ENCODE data around the gene ZNF792. TPM values are rescaled to one million over a fixed set of nuclear protein-coding genes. Genes with fewer than 3 reads are reported as not detected.

Gene ZNF792
- total RNA-seq, 1 donor from 2014 or later = 7.8 TPM

DNA sequence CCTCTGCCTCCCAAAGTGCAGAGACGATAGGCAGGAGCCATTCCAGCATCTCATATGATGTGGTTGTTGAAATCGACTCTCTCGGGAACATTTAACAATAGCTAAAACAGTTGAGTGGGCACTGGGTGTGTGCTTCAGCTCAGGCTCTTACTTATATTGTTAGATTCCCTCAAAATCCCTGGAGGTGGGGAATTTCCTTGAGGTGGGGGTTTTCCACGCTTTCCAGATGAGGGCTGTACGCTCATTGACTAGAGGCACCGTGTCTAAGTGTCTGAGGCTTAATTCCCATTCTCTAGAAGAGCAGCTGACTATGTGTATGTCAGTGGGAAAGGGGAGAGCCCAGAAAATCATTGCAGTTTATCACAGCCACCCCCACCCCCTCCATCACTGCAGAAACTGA is 25.3 kb upstream of the ZNF792 start:
- Histone ChIP-seq H3K27ac (ENCODE audit: low read depth, low read length) (no peak overlapping the region), H3K9me3 (ENCODE audit: control insufficient read depth in 3 of 3, low read length in 3 of 3) (no peaks in the 10 kb centered on the region), H3K27me3 (ENCODE audit: control insufficient read depth in 3 of 3, insufficient read depth in 3 of 3, low read length in 3 of 3) (no peaks in the 10 kb centered on the region), H3K4me1 (ENCODE audit: control insufficient read depth in 3 of 3, insufficient read depth in 3 of 3, low read length in 3 of 3) (peaks cover 12 to 14% (median 13%) of the 10 kb centered on the region in 3 donors), H3K4me3 (ENCODE audit: low read length in 3 of 3) (no peak overlapping the region), H3K9ac (ENCODE audit: low read depth in 1 of 3, low read length in 3 of 3) (no peak overlapping the region), H3K36me3 (ENCODE audit: control insufficient read depth in 3 of 3, insufficient read depth in 3 of 3, low read length in 3 of 3) (no peaks in the 10 kb centered on the region)

DNA sequence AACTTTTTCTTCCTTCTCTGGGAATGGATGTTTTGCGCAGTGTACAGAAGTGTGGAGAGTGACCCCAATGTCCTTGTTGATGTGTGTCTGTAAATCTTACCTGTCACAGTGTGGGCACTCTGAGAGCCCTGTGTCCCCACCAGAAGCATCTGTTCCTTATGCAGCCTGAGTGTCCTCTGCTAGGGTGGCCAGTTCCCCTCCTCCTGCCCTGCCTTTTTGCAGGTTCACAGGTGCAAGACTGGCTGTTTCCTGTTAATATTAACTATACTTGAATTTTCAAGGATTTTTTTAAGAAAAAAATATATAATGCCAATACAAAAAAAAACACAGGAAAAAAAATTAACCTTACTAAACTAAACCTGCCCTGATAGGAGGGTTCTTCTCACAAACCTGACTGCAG is 24.1 kb upstream of the ZNF792 start:
- Histone ChIP-seq H3K27me3 (ENCODE audit: control insufficient read depth in 3 of 3, insufficient read depth in 3 of 3, low read length in 3 of 3) (no peaks in the 10 kb centered on the region), H3K9me3 (ENCODE audit: control insufficient read depth in 3 of 3, low read length in 3 of 3) (no peaks in the 10 kb centered on the region), H3K9ac (ENCODE audit: low read depth in 1 of 3, low read length in 3 of 3) (no peak overlapping the region), H3K4me3 (ENCODE audit: low read length in 3 of 3) (no peak overlapping the region), H3K36me3 (ENCODE audit: control insufficient read depth in 3 of 3, insufficient read depth in 3 of 3, low read length in 3 of 3) (no peaks in the 10 kb centered on the region), H3K4me1 (ENCODE audit: control insufficient read depth in 3 of 3, insufficient read depth in 3 of 3, low read length in 3 of 3) (peaks cover 7 to 9% (median 8%) of the 10 kb centered on the region in 3 donors), H3K27ac (ENCODE audit: low read depth, low read length) (no peak overlapping the region)

DNA sequence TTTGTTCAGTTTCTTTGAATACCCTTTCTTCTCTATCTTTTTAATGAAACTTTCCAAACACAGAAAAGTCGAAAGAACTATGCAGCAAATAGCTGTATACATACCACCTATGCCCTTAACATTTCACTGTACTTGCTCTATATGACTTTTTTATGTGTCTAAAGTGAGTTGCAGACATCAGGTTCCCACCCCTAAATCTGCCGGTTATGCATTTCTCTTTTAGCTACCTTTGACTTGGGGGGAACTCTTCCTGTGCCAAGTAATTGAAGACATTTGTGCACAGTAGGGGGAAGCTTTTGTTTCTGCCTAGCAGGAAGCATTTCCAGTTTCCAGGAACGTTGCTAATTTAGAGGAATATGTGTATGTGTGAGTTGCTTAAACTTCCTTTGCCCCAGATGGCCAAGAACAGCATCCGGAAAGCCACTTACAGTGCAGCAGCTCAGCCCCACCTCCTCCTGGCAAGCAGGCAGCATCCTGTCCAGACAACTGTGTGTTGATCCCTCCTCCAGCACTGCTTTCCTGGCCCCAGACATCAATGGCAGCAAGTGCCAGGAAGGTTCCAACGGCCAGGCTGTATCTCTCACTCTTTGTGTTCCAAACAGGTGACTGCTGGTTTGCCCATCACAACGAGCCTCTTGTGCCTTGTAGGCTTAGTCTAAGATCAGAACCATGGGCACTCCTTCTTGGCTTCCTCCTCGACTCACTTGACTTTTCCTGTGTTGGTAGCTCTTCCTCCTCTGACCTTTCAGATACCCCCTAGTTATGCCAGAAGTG is 21.4 kb upstream of the ZNF792 start:
- Histone ChIP-seq H3K4me1 (ENCODE audit: control insufficient read depth in 3 of 3, insufficient read depth in 3 of 3, low read length in 3 of 3) (peaks cover 7 to 9% (median 8%) of the 10 kb centered on the region in 3 donors), H3K36me3 (ENCODE audit: control insufficient read depth in 3 of 3, insufficient read depth in 3 of 3, low read length in 3 of 3) (no peaks in the 10 kb centered on the region), H3K9me3 (ENCODE audit: control insufficient read depth in 3 of 3, low read length in 3 of 3) (no peaks in the 10 kb centered on the region), H3K27me3 (ENCODE audit: control insufficient read depth in 3 of 3, insufficient read depth in 3 of 3, low read length in 3 of 3) (no peaks in the 10 kb centered on the region), H3K4me3 (ENCODE audit: low read length in 3 of 3) (peak overlapping the region in 1 of 3 donors; percentile 24), H3K27ac (ENCODE audit: low read depth, low read length) (peak overlapping the region; percentile 50), H3K9ac (ENCODE audit: low read depth in 1 of 3, low read length in 3 of 3) (peak overlapping the region in 2 of 3 donors; percentile 2 to 47)

DNA sequence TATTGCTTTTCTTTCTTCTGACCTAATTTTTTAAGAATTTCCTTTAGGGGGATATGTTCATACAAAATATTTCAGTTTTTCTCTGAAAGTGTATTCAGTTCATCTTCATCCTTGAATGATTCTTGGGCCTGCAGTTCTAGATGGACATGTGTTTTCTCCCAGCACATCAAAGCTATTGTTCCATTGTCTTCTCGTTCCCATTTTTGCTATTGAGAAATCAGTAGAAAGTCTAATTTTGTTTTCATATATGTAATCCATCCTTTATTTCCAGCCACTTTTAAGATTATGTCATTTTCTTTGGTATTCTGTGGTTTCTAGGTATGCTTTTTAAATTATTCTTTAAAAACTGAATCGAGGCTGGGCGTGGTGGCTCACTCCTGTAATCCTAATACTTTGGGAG is 20.3 kb upstream of the ZNF792 start:
- Histone ChIP-seq H3K9ac (ENCODE audit: low read depth in 1 of 3, low read length in 3 of 3) (no peak overlapping the region), H3K9me3 (ENCODE audit: control insufficient read depth in 3 of 3, low read length in 3 of 3) (no peaks in the 10 kb centered on the region), H3K36me3 (ENCODE audit: control insufficient read depth in 3 of 3, insufficient read depth in 3 of 3, low read length in 3 of 3) (no peaks in the 10 kb centered on the region), H3K4me1 (ENCODE audit: control insufficient read depth in 3 of 3, insufficient read depth in 3 of 3, low read length in 3 of 3) (peaks cover 7 to 9% (median 8%) of the 10 kb centered on the region in 3 donors), H3K27ac (ENCODE audit: low read depth, low read length) (no peak overlapping the region), H3K27me3 (ENCODE audit: control insufficient read depth in 3 of 3, insufficient read depth in 3 of 3, low read length in 3 of 3) (no peaks in the 10 kb centered on the region), H3K4me3 (ENCODE audit: low read length in 3 of 3) (no peak overlapping the region)

DNA sequence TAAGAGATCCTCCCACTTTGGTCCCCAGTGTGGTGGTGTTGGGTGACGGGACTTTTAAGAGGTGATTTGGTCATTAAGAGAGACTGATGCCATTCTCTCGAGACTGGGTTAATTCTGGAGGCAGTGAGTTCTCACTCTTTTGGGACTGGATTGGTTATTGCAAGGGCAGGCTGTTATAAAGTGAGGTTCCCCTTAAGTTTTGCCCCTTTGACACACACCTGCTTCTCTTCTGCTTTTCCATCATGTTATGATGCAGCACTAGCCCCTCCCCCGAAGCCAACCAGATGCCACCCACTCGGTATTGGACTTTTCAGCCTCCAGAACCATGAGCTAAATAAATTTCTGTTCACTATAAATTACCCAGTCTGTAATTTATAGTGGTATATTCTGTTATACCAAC is 19.8 kb upstream of the ZNF792 start:
- H3K36me3 ChIP-seq (ENCODE audit: control insufficient read depth in 3 of 3, insufficient read depth in 3 of 3, low read length in 3 of 3) = no peaks in the 10 kb centered on the region
- H3K9me3 ChIP-seq (ENCODE audit: control insufficient read depth in 3 of 3, low read length in 3 of 3) = no peaks in the 10 kb centered on the region
- no peak overlapping the region for H3K4me3 ChIP-seq (ENCODE audit: low read length in 3 of 3)
- no peak overlapping the region for H3K27ac ChIP-seq (ENCODE audit: low read depth, low read length)
- H3K9ac ChIP-seq (ENCODE audit: low read depth in 1 of 3, low read length in 3 of 3) = no peak overlapping the region
- peaks cover 7 to 9% (median 8%) of the 10 kb centered on the region in 3 donors for H3K4me1 ChIP-seq (ENCODE audit: control insufficient read depth in 3 of 3, insufficient read depth in 3 of 3, low read length in 3 of 3)
- H3K27me3 ChIP-seq (ENCODE audit: control insufficient read depth in 3 of 3, insufficient read depth in 3 of 3, low read length in 3 of 3) = no peaks in the 10 kb centered on the region

DNA sequence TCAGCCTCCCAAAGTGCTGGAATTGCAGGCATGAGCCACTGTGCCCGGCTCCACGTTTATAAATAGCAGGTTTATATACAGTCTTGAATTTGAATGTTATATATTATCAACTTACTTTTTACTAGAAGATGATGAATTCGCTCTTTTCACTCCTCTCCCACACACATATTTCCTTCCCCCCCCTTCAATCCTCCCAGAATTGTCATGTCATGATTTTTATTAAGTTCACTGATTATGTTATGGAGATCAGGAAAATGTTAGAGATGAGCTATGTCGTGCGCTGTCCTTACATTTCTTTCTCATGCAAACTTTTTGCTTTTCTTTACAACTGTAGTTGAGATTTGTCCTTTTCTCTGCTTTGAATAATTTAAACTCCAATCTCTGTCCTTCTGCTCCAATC is 18.2 kb upstream of the ZNF792 start:
- H3K27me3 ChIP-seq (ENCODE audit: control insufficient read depth in 3 of 3, insufficient read depth in 3 of 3, low read length in 3 of 3) = no peaks in the 10 kb centered on the region
- no peaks in the 10 kb centered on the region for H3K36me3 ChIP-seq (ENCODE audit: control insufficient read depth in 3 of 3, insufficient read depth in 3 of 3, low read length in 3 of 3)
- no peak overlapping the region for H3K27ac ChIP-seq (ENCODE audit: low read depth, low read length)
- H3K4me1 ChIP-seq (ENCODE audit: control insufficient read depth in 3 of 3, insufficient read depth in 3 of 3, low read length in 3 of 3) = peaks cover 7 to 9% (median 8%) of the 10 kb centered on the region in 3 donors
- no peak overlapping the region for H3K4me3 ChIP-seq (ENCODE audit: low read length in 3 of 3)
- H3K9ac ChIP-seq (ENCODE audit: low read depth in 1 of 3, low read length in 3 of 3) = no peak overlapping the region
- no peaks in the 10 kb centered on the region for H3K9me3 ChIP-seq (ENCODE audit: control insufficient read depth in 3 of 3, low read length in 3 of 3)

DNA sequence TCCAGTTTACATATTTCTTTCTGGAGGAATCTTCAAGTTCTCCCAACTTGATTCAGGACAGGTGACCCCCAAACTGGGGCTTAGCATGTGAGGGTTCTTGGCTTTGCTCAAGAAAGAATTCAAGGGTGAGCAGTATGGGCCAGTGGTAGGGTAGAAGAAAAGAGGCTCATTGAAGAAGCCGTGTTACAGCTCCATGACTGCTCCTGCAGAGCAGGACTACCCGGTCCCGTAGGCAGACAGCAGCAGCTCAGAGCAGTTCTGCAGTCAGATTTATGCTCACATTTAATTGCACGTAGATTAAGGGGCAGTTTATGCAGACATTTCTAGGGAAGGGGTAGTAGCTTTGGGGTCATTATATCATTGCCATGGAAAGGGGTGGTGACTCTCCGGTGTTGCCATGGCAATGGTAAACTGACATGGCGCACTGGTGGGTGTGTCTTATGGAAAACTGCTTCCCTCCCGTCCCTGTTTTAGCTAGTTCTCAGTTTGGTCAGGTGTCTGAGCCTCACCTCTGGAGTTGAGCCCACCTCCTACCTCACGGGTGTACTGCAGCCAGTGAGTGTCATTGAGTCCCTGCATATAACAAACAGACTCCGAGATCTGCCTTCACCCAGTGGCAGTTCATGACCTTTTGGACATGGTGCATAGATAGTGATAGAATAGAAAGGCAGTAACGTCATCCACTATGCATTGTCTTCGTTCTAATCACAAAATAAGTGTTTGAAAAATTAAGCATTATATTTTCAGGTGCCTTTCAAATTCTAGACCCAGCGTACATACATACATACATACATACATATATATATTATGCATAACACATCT is 16.0 kb upstream of the ZNF792 start:
- Histone ChIP-seq H3K36me3 (ENCODE audit: control insufficient read depth in 3 of 3, insufficient read depth in 3 of 3, low read length in 3 of 3) (no peaks in the 10 kb centered on the region), H3K4me3 (ENCODE audit: low read length in 3 of 3) (no peak overlapping the region), H3K9me3 (ENCODE audit: control insufficient read depth in 3 of 3, low read length in 3 of 3) (peaks cover 0 to 3% (median 0%) of the 10 kb centered on the region in 3 donors), H3K9ac (ENCODE audit: low read depth in 1 of 3, low read length in 3 of 3) (no peak overlapping the region), H3K4me1 (ENCODE audit: control insufficient read depth in 3 of 3, insufficient read depth in 3 of 3, low read length in 3 of 3) (no peaks in the 10 kb centered on the region), H3K27me3 (ENCODE audit: control insufficient read depth in 3 of 3, insufficient read depth in 3 of 3, low read length in 3 of 3) (no peaks in the 10 kb centered on the region), H3K27ac (ENCODE audit: low read depth, low read length) (no peak overlapping the region)

DNA sequence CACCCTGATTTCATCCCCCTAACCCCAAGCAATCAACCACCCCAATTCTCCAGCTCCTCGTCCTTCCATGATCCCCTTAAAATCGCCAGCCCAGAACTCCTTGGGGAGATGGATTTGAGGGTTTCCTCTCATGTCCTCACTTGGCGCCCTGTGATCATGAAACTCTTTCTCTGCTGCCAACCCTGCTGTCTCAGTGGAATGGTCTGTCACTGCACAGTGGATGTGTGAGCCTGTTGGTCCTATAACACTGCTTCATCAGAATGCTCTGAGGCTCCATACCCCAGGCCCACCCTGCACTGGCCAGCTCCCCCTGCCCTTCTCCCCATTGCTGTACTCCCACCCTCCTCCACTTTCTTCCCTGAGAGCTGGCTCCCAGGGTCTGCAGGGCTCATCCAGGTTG is 12.6 kb upstream of the ZNF792 start:
- no peaks in the 10 kb centered on the region for H3K27me3 ChIP-seq (ENCODE audit: control insufficient read depth in 3 of 3, insufficient read depth in 3 of 3, low read length in 3 of 3)
- H3K36me3 ChIP-seq (ENCODE audit: control insufficient read depth in 3 of 3, insufficient read depth in 3 of 3, low read length in 3 of 3) = no peaks in the 10 kb centered on the region
- H3K9ac ChIP-seq (ENCODE audit: low read depth in 1 of 3, low read length in 3 of 3) = no peak overlapping the region

DNA sequence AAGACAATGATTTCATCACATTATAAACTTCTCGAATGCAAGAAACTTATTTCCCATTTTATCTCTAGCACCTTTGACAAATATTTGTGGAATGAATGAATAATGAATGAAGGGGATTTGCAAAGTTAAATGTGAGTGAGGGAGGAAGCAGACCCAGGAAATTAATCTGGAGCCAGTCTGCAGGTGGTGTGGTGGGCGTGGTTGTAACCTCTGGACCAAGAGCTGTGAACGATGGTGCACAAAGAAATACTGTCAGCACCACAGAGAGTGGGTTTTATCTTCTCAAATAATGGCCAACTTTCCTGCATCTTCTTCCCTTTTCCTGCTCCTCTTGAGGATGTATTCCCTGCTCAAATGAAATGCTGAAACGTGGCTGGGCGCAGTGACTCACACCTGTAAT is 11.0 kb upstream of the ZNF792 start:
- H3K36me3 ChIP-seq (ENCODE audit: control insufficient read depth in 3 of 3, insufficient read depth in 3 of 3, low read length in 3 of 3) = no peaks in the 10 kb centered on the region
- H3K27ac ChIP-seq (ENCODE audit: low read depth, low read length) = no peak overlapping the region
- no peak overlapping the region for H3K4me3 ChIP-seq (ENCODE audit: low read length in 3 of 3)
- peaks cover 3 to 10% (median 3%) of the 10 kb centered on the region in 3 donors for H3K4me1 ChIP-seq (ENCODE audit: control insufficient read depth in 3 of 3, insufficient read depth in 3 of 3, low read length in 3 of 3)
- H3K9ac ChIP-seq (ENCODE audit: low read depth in 1 of 3, low read length in 3 of 3) = no peak overlapping the region
- H3K27me3 ChIP-seq (ENCODE audit: control insufficient read depth in 3 of 3, insufficient read depth in 3 of 3, low read length in 3 of 3) = no peaks in the 10 kb centered on the region
- peaks cover 0 to 3% (median 0%) of the 10 kb centered on the region in 3 donors for H3K9me3 ChIP-seq (ENCODE audit: control insufficient read depth in 3 of 3, low read length in 3 of 3)

More for the DNA sequence above, 12.6 kb upstream of the ZNF792 start:
- Histone ChIP-seq H3K9me3 (ENCODE audit: control insufficient read depth in 3 of 3, low read length in 3 of 3) (peaks cover 0 to 3% (median 0%) of the 10 kb centered on the region in 3 donors), H3K27ac (ENCODE audit: low read depth, low read length) (no peak overlapping the region), H3K4me3 (ENCODE audit: low read length in 3 of 3) (no peak overlapping the region), H3K4me1 (ENCODE audit: control insufficient read depth in 3 of 3, insufficient read depth in 3 of 3, low read length in 3 of 3) (peaks cover 3 to 10% (median 3%) of the 10 kb centered on the region in 3 donors)

DNA sequence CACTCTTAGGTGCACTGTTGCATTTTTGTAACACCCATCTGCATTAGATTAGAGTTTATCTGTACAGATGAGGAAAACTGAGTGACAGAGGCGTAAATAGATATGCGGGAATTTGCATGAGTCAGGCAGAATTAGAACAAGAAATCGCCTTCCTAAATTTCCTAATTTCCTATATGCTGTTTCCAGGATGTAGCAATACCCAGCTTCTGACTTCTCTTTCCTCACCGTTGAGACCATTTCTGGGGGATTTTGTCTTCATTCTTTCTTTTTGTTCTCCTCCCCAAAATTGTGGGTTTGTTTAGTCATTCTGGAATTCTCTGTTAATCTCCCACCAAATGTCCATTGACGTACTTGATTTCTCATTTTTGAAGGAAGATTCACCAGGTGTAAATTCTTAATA is 10.6 kb upstream of the ZNF792 start:
- Histone ChIP-seq H3K27ac (ENCODE audit: low read depth, low read length) (no peak overlapping the region), H3K9ac (ENCODE audit: low read depth in 1 of 3, low read length in 3 of 3) (no peak overlapping the region), H3K9me3 (ENCODE audit: control insufficient read depth in 3 of 3, low read length in 3 of 3) (peaks cover 0 to 3% (median 0%) of the 10 kb centered on the region in 3 donors), H3K4me1 (ENCODE audit: control insufficient read depth in 3 of 3, insufficient read depth in 3 of 3, low read length in 3 of 3) (peaks cover 3 to 10% (median 3%) of the 10 kb centered on the region in 3 donors), H3K27me3 (ENCODE audit: control insufficient read depth in 3 of 3, insufficient read depth in 3 of 3, low read length in 3 of 3) (no peaks in the 10 kb centered on the region), H3K4me3 (ENCODE audit: low read length in 3 of 3) (no peak overlapping the region), H3K36me3 (ENCODE audit: control insufficient read depth in 3 of 3, insufficient read depth in 3 of 3, low read length in 3 of 3) (no peaks in the 10 kb centered on the region)
